Erythroblast (primary cell): ENCODE measurements around the gene SLC17A2.

ENCODE experiments used
- GATA1 ChIP-seq: IDR thresholded peaks from 2 replicates; pipeline ENCODE4 v1.6.1; 2011; ENCODE audit warnings: low read depth, mild to moderate bottlenecking, control low read depth, low read length, moderate library complexity
- POLR2A ChIP-seq: IDR thresholded peaks from 2 replicates; pipeline ENCODE4 v1.6.1; 2011; ENCODE audit warnings: mild to moderate bottlenecking, low read length

DNA sequence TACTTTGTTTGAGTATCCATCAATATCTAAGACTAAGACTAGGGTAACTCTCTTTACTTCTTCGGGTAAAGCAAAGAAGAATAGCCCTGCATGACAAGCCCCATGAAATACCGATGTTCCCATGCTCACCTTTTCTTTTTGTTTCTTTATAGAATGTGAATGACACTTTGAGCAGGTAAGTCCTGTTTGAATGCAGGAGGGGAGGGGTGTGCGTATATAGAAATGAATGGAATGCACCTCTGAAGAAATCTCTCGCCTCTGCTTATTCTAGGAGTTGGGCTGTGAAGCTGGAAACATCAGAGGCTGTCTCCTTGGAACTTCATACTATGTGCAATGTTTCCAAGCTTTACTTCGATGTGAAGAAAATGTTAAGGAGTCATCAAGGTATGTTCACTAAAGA is 42.4 kb upstream of the SLC17A2 start:
- TF ChIP-seq POLR2A, result no peak
- no peak for TF ChIP-seq GATA1
